GM19351 (cell line): ENCODE measurements around the gene HSPA9.
"Not testable (repeated sequence)": the region's sequence is repeated elsewhere in the genome, so short reads cannot be mapped to it uniquely, and the experiment has no call there.

Experiments used
- ATAC-seq: cut with Tn5 transposase; IDR thresholded peaks from one replicate; pipeline ENCODE4 v1.9.1; 2021; ENCODE audit warnings: mild to moderate bottlenecking, moderate library complexity; ENCODE audit not compliant: unreplicated experiment

The HSPA9 gene

GRCh38 chr5:138536665-138537315 is 38.4 kb downstream of the HSPA9 start:
- no peak for ATAC-seq

GRCh38 chr5:138536215-138536614 is 39.0 kb downstream of the HSPA9 start:
- no peak for ATAC-seq

DNA sequence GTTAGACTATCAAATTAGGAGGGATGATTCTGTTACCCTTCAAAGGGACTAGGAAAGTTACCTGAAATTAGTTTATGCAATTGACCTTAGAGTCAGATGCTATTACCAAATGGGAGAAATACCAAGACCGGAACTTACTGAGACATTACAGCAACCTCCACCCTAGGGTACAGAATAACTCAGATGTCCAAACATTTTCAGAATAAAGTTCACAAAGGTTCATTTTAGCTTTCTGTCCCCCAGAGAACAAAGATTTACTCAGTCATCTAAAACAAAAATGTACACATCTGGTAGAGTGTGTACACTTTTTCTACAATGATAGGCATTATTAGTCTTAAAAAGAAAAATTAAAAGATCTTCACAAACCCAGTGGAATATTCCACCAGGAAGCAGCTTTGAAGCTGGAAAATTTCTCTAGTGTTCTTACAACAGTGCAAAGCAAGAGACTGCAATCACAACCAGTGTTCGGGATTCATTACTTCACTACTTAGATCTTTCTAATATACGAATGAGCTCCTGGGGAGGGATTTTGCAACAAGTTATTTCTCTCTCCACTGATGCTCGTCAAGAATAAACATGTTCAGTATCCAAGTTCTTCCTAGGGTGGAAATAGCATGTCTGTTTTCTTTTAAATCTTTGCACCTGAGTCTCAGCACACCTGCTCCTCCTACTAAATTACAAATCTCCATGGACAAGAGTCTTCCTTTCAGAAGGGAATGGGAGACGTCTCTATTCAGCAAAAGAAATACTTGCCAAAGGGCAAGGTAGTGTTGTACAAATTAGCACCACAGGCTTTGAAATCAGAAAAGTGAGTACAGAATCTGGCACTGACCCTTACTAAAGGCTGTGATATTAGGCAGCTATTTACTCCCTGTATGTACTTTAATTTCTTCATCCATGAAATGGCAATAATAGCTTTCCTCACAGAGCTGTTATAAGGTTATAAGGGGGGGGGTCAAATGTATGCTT is 40.9 kb downstream of the HSPA9 start:
- ATAC-seq, result no peak

GRCh38 chr5:138529812-138530211 is 45.4 kb downstream of the HSPA9 start:
- no peak for ATAC-seq

GRCh38 chr5:138528744-138529469 is 46.3 kb downstream of the HSPA9 start:
- no peak for ATAC-seq

DNA sequence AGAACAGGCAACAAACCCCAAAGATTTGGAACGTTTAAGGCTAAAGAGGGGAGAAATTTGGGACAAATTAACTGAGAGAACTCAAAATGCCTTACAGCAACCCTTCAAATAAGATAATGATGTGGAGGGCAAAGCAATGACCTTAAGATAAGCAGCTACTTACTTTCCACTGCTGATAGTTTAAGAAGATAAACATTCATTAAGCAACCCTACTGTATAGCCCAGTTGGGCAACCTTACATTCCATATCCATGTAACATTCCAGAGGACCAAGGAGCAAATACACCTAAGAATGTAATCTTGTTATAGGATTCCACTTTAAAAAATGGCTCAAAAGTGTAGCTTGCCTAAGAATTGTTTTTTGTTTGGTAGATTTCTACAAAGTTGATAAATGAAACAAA is 47.0 kb downstream of the HSPA9 start:
- ATAC-seq, result no peak

DNA sequence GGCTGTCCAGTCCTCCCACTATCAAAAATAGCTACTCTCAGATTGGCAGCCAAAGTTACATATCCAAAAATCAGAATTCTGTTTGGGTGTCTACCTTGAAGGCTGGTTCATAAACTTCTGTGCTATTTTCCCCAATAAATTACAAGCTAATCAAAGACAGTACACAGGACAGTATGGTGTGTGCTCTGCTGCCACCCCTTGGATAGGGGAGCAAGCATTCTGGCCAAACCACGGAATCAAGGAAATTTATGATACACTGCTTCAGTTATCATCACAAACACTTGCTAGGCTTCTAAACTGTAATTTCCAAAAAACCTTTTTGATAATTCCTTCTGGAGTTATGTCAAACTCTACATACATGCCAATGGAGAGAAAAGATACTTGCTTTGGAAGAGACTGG is 48.0 kb downstream of the HSPA9 start:
- ATAC-seq, result no peak

- ATAC-seq, result no peak
Measured at GRCh38 chr5:138523406-138523805, 51.8 kb downstream of the HSPA9 start.

GRCh38 chr5:138520971-138521370 is 54.2 kb downstream of the HSPA9 start:
- ATAC-seq, result no peak

DNA sequence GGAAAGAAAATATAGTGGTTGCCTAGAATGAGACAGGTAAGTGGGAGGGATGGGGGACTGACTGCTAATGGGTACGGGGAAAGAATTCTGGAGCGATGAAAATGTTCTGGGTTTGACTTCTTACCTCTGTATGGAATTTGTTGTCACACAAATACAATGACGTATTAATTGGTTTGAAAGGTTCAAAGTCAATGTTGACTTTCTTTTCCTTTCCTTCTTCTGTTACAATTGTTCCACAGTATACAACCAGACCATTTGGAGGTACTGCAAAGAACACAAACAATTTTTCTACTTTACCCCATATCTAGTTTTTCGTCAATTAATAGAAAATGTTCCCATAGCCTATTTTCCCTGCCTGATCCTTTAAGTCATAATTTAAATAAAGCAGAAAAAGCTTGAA is 57.8 kb downstream of the HSPA9 start:
- no peak for ATAC-seq

DNA sequence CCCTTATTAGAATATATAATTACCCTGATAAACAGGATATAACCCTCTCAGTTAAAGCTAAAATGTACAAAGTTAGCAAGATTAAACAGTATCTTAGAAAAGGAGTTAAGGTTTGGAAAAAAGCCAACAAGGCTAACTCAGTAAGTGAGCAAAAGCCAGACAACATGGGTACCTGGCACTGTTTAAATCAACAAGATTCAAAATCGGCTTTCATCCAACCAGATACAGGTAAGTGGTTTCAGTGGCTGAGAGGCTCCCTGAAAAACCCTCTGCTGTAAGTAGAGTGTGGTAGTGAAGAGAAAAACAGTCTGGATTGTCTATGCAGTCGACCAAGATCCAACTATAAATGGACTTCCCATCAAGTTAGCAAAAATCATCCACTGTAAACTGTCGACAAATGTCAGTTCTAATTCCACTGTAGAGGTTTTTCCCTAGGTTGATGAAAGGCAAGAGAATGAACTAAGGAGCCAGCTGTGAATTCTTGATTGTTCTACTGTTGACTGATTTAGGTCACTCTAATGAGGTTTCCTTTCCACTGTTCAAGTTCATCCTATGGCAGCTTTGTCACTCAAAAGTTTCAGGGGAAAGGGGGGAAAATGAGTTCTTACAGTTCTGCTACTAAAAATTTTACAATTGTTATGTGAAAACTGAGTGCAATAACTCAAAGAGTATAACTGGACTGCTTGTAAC is 59.5 kb downstream of the HSPA9 start:
- ATAC-seq, result no peak

- no peak for ATAC-seq
Measured at GRCh38 chr5:138514021-138514420, 61.2 kb downstream of the HSPA9 start.

- no peak for ATAC-seq
Measured at GRCh38 chr5:138508958-138509357, 66.2 kb downstream of the HSPA9 start.

- not testable (repeated sequence) for ATAC-seq
Measured at GRCh38 chr5:138507485-138507884, 67.7 kb downstream of the HSPA9 start.

DNA sequence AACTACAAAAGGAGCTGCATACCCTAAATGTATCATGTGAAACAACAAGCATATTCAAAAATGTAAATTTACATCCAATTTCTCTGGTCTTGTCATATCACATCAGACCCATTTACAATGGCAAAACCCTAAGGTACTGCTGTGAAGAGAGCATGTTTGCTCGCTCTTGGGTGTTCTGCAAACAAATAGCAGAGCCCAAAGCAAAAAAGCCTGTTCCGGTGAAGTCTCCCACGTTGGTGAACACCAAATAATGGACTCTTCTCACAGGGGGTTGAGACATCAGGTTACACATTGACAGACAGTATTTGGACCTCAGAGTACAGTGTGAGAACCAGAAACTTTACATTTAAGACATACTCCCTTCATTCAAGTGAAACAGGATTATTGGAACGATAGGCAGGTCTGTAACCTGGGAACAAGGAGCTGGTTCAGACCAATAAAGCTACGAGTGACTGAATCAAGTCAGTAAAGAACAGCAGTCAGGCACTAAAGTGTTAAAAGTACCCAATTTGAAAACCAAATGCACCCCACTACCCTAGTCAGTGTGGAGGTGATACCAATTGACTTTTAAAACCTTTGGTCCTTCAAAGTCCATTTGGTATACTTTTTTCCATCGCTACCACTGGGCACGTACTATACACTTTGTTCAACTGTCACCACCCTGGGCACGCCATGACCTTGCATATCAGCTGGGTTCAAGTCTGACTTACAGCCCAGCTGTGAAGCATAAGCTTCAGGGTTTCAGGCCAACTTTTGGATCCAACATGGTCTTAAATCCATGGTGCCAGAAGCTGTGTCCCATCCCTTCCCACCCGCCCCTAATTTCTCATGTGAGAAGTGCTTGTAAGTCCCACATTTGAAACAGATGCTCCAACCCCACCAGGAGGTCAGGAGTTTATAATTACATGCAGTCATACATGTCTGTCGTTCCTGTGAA is 68.6 kb downstream of the HSPA9 start:
- ATAC-seq, result no peak

DNA sequence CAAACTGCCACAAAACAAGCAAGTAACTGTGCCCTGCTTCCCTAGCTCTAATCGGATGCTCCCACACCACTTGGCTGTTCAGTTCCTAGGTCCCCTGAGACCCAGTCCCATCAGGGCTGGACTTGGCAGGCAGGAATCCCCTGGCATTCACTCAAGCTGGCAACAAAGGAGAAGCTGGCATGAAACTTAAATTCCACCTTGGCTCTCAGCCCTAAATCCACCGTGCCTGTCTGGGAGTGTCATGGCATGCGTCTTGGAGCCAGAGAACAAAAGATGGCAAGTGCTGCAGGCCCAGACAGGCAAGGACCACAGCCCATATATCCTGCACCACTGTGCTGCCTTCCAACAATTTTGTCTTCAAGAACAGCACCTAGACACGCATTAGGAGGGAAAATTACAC is 70.4 kb downstream of the HSPA9 start:
- ATAC-seq, result no peak
